ENCODE data around the gene ZNF253.
"Not testable (repeated sequence)": the region's sequence is repeated elsewhere in the genome, so short reads cannot be mapped to it uniquely, and the experiment has no call there.

ZNF253 gene

GRCh38 chr19:19865750-19866610, at the start of gene ZNF253:
ZNF253 (plus strand) TSS chr19:19865882; CDS start chr19:19865997, 115 bp downstream.
- FAIRE-seq = peak; percentile 82
- peak; percentile 83 for DNase-seq (ENCODE audit: low spot score)

GRCh38 chr19:19816679-19817078, 49.0 kb upstream of the ZNF253 start:
- DNase-seq (ENCODE audit: low spot score) = no peak
- FAIRE-seq = no peak

GRCh38 chr19:19817357-19817756, 48.3 kb upstream of the ZNF253 start:
- FAIRE-seq (no peak), DNase-seq (ENCODE audit: low spot score) (no peak)

GRCh38 chr19:19820774-19821320, 44.8 kb upstream of the ZNF253 start:
- FAIRE-seq (no peak), DNase-seq (ENCODE audit: low spot score) (no peak)

- FAIRE-seq (peak; percentile 71), DNase-seq (ENCODE audit: low spot score) (peak; percentile 81)
Observed at GRCh38 chr19:19821366-19821951, 44.2 kb upstream of the ZNF253 start, which contains the start of gene ZNF506. ZNF506 (minus strand) TSS chr19:19821750; CDS start chr19:19821603, 147 bp downstream.

- not testable (repeated sequence) for FAIRE-seq; DNase-seq (ENCODE audit: low spot score)
Observed at GRCh38 chr19:19821976-19822375, 43.7 kb upstream of the ZNF253 start.

GRCh38 chr19:19823916-19824315, 41.8 kb upstream of the ZNF253 start:
- DNase-seq (ENCODE audit: low spot score) = no peak

GRCh38 chr19:19826875-19827274, 38.8 kb upstream of the ZNF253 start:
- FAIRE-seq = no peak

More at GRCh38 chr19:19823916-19824315, 41.8 kb upstream of the ZNF253 start:
- FAIRE-seq = no peak

GRCh38 chr19:19835560-19836038, 30.1 kb upstream of the ZNF253 start:
- FAIRE-seq (no peak), DNase-seq (ENCODE audit: low spot score) (no peak)

More at GRCh38 chr19:19826875-19827274, 38.8 kb upstream of the ZNF253 start:
- no peak for DNase-seq (ENCODE audit: low spot score)

- no peak for FAIRE-seq
- no peak for DNase-seq (ENCODE audit: low spot score)
Observed at GRCh38 chr19:19847781-19848180, 17.9 kb upstream of the ZNF253 start.

- no peak for FAIRE-seq
Observed at GRCh38 chr19:19849056-19849455, 16.6 kb upstream of the ZNF253 start.

GRCh38 chr19:19851740-19852139, 13.9 kb upstream of the ZNF253 start:
- not testable (repeated sequence) for FAIRE-seq; DNase-seq (ENCODE audit: low spot score)

More at GRCh38 chr19:19849056-19849455, 16.6 kb upstream of the ZNF253 start:
- DNase-seq (ENCODE audit: low spot score) = no peak

GRCh38 chr19:19858751-19859150, 6.9 kb upstream of the ZNF253 start:
- FAIRE-seq (no peak), DNase-seq (ENCODE audit: low spot score) (no peak)

- no peak for DNase-seq (ENCODE audit: low spot score)
- FAIRE-seq = no peak
Observed at GRCh38 chr19:19860756-19861390, 4.8 kb upstream of the ZNF253 start.

GRCh38 chr19:19866611-19867248, 1.0 kb downstream of the ZNF253 start:
- FAIRE-seq = no peak

GRCh38 chr19:19870086-19870485, 4.4 kb downstream of the ZNF253 start:
- not testable (repeated sequence) for FAIRE-seq; DNase-seq (ENCODE audit: low spot score)

More at GRCh38 chr19:19866611-19867248, 1.0 kb downstream of the ZNF253 start:
- no peak for DNase-seq (ENCODE audit: low spot score)

GRCh38 chr19:19871932-19872331, 6.2 kb downstream of the ZNF253 start:
- no peak for DNase-seq (ENCODE audit: low spot score)
- FAIRE-seq = no peak

GRCh38 chr19:19873381-19873780, 7.7 kb downstream of the ZNF253 start:
- FAIRE-seq = no peak
- no peak for DNase-seq (ENCODE audit: low spot score)

GRCh38 chr19:19877724-19878123, 12.0 kb downstream of the ZNF253 start:
- no peak for FAIRE-seq
- no peak for DNase-seq (ENCODE audit: low spot score)

GRCh38 chr19:19884583-19884982, 18.9 kb downstream of the ZNF253 start:
- no peak for FAIRE-seq
- no peak for DNase-seq (ENCODE audit: low spot score)

Data from RCC 7860 (cell line).